Measurements from ENCODE around the gene CAPN8.

DNA sequence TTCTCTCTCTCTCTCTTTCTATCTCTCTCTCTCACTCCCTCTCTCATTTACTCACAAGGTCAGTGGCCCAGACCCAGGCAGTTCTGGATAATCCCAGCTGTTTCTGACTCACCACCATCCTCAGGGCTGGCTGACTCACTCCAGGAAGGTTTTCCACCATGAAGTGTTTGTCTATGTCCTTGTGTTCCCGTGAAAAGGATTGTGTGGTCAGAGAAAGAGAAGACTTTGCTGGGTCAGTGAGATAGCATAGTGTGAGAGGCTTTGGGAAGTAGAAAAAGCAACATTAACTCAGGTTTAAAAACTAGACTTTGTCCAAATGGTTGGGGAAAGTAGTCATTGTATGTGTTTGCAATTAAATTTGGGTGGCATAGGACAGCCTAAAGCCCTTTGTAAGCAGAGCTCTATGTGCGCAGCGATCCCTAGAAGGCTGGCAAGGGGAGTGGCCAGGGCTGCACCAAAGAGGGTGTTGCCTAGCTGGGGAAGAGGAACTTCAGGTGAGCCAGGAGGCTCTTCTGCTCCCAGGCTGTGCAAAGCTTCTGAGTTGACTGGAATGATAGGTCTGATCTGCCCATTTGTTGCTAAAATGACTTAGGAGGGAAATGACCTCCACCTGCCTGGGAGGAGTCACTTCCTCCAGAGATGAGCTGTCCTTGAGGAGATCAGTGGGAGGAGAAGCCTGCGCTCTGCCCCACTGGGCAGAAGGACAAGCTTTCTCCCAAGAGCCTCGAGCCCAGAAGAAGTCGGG is 41.9 kb upstream of the CAPN8 start:
- TF ChIP-seq, protein P1, sequence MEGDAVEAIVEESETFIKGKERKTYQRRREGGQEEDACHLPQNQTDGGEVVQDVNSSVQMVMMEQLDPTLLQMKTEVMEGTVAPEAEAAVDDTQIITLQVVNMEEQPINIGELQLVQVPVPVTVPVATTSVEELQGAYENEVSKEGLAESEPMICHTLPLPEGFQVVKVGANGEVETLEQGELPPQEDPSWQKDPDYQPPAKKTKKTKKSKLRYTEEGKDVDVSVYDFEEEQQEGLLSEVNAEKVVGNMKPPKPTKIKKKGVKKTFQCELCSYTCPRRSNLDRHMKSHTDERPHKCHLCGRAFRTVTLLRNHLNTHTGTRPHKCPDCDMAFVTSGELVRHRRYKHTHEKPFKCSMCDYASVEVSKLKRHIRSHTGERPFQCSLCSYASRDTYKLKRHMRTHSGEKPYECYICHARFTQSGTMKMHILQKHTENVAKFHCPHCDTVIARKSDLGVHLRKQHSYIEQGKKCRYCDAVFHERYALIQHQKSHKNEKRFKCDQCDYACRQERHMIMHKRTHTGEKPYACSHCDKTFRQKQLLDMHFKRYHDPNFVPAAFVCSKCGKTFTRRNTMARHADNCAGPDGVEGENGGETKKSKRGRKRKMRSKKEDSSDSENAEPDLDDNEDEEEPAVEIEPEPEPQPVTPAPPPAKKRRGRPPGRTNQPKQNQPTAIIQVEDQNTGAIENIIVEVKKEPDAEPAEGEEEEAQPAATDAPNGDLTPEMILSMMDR (IDR thresholded peaks at IDR 0.05 in 8 of 11, conservative IDR thresholded peaks at IDR 0.05 in 3 of 11), result no peak
- TF ChIP-seq POLR2A (IDR thresholded peaks at IDR 0.05), result no peak

Data from spleen (tissue), 7 donors.